HG03342 (cell line): ENCODE data around the gene CFAP46.

ENCODE experiments used
- ATAC-seq: cut with Tn5 transposase; IDR thresholded peaks from one replicate; pipeline ENCODE4 v1.9.1; 2021; ENCODE audit warnings: mild to moderate bottlenecking, moderate library complexity; ENCODE audit not compliant: unreplicated experiment

CFAP46 gene

DNA sequence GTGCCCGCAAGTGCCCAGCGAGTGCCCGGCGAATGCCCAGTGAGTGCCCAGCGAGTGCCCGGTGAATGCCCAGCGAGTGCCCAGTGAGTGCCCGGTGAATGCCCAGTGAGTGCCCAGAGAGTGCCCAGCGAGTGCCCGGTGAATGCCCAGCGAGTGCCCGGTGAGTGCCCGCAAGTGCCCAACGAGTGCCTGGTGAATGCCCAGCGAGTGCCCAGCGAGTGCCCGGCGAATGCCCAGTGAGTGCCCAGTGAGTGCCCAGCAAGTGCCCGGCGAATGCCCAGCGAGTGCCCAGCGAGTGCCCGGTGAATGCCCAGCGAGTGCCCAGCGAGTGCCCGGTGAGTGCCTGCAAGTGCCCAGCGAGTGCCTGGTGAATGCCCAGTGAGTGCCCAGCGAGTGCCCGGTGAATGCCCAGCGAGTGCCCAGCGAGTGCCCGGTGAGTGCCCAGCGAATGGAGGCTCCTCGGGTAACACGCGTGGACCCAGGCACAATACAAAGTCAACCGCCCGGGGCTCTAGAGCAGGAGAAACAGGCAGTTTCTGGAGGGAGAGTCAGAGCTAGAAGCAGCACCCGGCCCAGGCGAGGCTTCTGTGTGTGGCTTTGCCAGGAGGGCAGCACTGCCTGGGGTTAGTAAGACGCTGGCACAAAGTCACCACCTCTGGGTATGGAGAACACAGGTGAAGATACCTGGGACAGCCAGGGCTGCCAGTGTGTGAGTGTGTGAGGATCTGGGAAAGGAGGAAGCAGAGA lies 38.2 kb upstream of the CFAP46 start:
- no peak for ATAC-seq

DNA sequence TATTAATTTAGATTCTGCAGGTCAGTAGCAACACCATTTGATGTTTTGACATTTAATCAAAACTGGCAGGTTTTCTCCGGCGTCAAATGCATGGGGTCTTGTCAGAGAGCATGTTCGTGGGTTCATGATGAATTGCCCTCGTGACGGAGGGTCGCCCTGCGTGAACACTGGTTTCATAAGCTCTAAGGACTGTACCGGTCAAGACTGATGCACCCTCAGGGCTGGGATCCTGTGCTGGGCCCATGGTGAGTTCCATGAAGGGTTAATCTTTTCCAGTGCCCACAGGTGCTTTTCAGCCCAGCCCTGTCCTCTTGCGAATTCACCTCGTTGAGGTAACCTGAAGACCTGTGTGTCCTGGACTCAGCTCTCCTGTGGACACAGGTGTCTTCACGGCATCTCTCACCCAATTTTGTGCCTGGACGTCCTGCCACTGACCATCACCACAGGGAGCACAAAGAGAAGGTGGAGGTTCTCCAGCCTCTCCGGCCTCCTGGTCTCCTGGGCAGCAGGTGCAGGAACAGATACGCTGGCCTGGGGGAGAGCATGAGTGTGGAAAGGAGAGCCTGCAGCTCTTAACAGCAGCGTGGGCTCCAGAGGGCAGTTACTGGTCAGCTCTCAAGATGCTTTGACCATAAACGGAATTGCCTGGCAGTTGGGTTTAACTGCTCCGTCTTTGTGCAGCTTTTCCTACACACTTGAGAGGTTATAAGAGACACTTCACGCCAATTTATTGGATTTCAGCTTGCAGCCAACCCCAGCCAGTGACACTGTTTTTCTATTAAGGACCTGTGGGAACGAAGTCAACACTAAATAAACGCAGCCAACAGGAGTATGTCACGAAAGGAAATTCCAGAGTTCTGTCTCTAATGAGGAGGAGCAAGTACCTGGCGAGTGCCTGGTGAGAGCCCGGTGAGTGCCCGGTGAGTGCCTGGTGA lies 37.4 kb upstream of the CFAP46 start:
- ATAC-seq: no peak

DNA sequence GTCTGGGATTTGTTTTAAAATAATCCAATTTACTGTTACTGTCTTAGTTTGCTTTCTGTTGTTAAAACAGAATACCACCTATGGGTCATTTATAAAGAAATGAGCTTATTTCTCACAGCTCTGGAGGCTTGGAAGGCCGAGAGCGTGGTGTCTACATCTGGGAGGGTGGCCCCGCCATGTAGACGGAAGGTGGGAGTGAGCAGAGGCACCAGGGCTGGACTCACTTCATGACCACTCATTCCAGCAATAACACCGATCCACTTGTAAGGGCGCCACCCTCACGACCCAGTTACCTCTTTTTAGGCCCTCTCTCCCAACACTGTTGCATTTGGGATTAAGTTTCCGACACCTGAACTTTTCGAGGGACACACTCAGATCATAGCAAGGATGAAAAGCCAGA lies 36.2 kb upstream of the CFAP46 start:
- no peak for ATAC-seq

DNA sequence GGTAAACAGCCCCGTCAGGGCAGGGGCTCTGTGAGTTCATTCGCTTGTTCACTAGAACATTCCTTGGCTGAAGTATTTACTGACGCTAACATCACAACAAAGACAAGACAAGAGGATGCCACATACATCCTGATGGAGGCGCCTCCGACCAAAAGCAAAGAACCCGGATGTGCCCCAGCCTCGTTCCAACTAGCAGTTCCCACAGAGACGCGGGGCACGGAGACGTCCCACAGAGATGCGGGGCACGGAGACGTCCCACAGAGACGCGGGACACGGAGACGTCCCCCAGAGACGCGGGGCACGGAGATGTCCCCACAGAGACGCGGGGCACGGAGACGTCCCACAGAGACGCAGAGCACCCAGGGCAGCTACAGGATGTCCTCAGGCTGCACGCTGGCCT lies 35.4 kb upstream of the CFAP46 start:
- ATAC-seq: no peak

DNA sequence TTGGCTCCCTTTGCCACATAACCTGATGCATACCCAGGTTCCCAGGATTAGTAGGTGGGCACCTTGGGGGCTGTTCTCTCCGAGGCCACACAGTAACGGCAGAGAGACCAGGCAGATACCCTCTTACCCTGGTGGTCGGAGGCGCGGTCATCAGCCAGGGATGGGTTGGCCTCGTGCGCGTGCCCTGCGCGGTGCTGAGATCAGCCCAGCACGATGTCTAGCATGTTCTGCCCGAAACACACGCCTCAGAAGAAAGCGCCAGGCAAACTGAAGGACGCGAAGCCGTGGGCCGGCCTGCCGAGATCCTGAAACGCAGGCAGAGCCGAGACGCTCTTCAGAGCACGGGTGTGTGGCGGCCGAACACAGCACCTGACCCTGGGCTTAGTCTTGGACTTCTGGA lies 34.7 kb upstream of the CFAP46 start:
- ATAC-seq: no peak

DNA sequence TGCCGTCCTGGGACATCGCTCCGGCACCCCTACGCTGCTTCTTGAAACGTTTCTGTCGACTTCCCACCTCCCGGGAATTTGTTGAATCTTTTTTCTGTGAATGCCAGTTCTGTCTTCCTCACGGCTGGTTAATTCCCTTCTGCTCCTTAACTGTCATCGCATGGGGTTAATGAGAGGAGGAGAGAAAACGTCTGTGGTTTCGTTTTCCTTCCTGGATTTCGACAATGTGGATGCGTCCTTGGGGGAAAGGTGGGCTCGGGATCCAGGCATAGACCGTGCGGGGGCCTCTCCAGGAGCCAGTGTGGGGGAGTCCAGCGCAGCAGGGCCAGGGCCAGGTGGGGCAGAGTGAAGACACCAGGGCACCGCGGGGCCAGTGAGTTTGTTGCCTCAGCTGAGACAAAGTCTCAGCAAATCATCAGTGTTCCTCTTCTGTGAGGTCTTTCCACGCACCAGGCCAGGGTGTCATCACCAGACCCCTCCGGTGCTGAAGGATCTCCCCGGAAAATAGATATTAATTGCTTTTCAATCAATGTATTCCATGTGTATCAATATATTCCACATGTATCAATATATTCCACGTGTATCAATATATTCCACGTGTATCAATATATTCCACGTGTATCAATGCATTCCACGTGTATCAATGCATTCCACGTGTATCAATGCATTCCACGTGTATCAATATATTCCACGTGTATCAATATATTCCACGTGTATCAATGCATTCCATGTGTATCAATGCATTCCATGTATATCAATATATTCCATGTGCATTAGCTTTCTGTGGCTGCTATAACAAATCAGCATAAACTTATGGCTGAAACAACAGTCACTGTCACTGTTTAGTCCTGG lies 33.7 kb upstream of the CFAP46 start:
- no peak for ATAC-seq

DNA sequence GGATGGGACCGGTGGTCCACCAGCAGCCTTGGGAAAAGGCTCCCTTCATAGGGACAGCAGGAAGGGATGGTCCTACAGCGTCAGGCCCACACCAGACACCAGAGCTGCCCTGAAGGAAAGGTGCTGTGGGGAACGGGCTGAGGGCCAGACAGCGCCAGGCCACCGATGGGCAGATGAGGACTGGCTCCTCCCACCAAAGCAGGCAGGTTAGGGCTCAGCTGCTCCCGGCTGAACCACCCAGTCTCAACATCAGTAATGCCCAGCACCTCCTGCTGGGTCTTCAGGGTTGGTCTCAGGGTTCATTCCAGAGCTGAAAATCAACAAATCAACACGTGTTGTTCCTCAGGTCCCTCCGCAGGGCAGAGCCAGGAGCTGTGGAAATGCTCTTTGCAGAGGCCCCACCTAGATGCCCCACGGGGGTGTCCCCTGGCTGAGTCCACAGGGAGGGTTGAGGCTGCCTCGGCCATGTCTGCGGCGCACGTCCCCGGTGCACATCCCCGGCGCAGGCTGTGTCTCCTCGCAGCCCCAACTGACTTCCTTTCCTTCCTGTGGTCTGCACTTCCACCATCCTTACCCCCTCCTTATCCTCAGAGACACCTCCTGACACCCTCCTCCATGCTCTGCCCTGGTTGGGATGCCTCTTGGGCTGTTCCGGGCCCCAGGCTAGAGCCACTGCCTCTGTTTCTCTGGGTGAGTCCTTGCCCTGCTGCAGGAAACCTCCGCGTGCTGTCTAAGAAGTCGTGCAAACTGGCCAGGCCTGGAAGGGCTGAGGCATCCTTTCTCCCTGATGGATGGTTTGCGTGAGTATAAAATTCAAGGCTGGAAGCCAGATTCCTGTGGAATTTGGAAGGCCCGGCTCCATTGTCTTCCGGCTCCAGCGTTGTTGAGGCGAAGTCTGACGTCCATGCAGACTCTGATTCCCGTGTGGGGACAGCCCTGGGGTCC lies 32.8 kb upstream of the CFAP46 start:
- ATAC-seq: no peak

DNA sequence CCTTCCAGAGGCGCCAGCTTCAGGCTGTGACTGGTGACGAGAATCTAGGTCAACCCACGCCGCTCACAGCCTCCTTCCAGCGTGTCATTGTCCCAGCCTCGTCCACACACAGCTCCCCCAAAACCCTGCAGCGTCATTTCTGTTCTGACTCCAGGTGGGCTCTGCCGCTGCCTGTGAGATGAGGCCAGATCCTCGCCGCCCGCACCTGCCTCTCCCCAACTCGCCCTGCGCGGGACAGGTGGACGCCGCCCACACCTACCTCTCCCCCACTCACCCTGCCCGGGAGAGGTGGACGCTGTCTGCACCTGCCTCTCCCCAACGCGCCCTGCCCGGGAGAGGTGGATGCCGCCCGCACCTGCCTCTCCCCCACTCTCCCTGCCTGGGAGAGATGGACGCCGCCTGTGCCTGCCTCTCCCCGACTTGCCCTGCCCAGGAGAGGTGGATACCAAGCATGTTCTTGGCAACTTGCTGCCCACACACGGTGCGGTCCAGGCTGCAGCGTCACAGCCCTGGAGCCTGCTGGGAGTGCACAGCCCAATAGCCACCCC lies 32.0 kb upstream of the CFAP46 start:
- no peak for ATAC-seq

DNA sequence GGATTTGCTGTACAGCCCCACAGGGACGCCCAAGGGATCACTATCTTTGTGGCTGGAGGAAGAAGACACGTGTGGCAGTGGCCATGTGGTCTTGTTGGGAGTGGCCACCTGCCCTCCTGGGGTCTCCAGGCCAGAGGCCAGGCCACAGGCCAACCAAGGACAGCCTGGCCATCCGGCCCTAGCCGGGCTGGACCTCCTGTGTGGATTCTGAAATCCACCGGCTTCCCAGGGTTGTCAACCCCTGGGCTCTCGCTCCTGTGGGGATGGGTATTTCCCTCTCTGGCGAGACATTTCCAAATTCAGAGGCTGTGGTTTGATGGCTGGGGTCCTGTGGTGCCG lies 31.5 kb upstream of the CFAP46 start:
- no peak for ATAC-seq

DNA sequence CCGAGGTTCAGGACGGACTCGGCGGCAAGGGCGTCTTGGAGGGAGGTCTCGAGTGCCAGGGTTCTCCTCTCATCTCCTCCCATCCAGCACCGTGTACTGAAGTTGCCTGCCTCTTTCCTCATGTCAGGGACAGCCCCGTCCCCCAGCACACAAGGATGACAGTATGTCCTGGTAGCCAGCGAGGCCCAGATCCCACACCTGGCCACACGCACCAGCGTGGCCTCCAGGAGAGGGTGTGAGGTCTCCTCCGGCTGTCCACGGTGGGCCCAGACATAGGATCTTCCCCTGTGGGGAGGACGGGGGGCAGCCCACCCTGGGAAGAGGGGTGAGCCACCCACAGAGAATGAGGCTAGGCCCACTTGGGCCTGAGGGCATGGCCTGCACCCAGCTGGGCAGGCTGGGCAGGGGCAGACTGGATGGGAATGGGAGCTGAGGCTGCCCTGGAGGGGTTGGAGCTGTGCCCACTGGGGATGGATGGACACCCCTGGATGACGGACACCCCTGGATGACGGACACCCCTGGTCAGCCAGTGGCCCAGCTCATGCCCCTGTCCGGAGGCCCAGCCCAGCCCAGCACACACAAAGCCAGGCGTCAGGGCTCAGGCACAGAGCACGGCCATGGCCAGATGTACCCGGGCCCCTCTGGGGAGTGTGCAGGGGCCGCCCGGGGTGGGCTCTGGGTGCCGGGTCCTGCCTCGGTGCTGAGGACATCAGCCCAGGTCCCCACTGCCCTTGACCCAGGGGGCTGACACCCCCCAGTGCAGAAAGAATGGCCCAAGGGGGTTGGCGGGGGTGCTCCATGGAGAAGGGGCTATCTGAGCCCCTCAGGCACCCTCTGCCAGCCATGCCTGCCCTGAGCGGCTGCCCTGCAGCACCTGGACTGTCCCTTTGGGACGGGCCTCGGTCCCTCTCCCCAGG lies 30.9 kb upstream of the CFAP46 start:
- no peak for ATAC-seq

DNA sequence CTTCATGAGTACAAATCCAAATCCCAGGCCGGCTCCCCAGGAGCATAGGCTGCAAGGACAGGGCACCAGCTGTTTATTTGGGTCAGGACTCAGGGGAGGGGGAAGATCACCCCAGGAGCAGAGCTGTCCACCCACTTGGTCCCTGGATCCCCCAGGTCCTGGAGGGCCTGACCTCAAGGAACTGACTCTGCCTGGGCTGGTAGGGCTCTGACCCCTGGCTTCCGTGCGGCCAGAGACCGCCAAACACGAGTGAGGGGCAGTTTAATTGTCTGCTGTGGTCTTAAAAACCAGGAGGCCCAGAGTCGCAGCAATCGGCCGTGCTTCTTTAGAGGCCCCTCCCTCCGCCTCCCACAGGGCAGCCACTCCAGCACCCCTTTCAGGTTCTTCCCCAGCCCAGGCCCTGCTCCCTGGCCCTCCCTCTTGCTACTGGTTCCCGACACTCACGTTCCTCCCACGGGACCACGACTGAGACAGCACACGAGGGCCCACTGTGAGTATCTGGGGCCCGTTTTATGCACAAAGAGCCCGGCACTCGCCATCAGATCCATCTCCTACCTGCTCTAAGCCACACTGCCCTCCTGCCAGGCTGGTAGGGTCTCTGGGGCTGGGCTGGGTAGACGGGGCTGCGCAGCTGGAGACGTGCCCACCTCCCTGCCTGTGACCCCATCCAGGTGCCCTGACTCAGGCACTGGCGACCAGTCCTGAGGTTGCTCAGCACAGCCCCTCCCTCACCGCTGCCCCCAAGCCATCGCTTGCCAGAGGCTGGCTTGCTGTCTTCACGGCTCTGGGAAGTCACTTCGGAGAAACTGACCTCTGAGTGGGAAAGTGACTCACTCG lies 30.0 kb upstream of the CFAP46 start:
- ATAC-seq: no peak

DNA sequence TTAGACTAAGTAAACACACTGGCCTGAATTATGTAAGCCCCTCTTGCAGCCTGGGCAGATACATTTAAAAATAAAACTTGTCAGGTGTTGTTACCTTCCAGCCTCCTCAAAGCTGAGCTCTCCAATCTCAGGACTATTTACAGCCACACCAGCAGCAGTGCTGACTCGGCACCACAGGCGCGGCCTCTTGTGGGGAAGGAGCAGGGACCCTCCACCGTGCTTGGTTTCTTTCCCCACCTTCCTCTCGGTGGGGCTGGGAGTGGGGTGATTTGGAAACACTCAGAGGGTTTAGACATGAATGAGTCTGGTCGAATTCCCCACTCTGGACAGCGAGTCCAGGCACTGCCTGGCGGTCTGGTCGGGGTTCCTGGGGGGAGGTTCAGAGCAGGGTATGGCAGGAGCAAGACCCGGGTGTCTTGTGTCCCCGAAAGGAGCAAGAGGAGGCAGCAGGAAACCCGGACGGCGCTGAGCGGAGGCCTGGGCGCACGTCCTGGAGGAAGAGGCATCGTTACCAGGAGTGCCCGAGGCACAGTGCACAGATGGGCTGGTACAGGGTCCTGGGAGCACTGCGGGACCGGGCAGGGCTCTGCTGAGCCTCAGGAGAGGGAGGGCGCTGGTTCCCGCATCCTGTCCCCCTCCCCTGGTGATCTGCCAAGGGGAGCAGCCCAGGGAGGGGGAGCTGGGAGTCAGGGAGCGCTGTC lies 29.2 kb upstream of the CFAP46 start:
- ATAC-seq: no peak

DNA sequence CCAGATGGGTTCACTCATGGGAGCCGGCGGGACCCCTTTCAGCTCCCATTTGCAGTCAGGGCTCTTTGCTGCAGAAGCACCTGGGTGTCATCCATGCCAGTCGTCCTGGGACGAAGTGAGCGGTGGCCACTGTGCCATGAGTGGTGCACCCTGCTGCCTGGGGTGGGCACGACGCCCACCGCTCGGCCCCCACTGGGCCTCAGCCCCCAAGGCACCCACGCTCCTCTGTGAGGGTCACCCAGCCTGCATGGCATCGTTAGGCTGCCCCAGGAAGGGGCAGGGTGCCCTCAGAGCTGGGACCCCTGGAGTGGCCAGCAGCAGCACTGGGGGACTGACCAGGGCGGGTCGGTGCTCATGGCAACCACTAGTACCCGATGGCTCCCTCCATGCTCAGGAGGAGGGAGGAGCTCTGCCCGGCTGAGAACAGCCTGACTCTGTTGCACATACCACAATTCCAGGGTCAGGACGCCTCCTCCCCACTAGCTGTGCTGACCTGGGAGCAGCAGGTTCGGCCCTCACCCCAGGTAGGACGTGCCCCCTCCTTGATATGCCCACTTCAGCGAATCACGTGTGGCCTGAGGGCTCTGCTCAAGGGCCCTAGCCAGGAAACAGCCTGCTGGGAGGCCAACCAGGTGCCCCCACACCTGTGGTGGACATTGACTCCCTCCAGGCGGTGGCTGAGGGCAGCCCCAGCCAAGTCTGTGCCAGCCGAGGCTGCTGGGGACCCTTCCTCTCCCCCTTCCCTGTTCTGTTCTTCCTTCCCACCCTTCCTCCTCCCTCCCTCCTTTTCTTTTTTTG lies 28.5 kb upstream of the CFAP46 start:
- ATAC-seq: no peak

DNA sequence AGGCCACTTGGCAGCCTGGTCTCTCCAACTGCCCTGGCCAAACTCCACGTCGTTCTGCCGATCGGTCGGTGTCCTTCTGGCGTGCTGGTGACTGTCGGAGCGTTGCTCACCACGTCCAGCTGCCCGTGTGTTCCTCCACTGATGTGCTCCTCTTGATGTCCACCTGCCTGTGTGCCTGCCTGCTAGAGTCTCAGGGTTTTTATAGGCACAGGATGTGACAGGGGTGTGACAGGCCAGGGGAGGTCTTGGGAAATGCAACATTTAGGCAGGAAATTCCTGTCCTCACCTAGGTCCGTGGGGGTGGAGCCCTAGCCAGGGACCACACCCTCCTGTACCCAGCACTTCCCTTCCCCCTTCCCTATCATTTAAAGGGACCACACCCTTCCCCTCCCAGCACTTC lies 25.2 kb upstream of the CFAP46 start:
- ATAC-seq: no peak

DNA sequence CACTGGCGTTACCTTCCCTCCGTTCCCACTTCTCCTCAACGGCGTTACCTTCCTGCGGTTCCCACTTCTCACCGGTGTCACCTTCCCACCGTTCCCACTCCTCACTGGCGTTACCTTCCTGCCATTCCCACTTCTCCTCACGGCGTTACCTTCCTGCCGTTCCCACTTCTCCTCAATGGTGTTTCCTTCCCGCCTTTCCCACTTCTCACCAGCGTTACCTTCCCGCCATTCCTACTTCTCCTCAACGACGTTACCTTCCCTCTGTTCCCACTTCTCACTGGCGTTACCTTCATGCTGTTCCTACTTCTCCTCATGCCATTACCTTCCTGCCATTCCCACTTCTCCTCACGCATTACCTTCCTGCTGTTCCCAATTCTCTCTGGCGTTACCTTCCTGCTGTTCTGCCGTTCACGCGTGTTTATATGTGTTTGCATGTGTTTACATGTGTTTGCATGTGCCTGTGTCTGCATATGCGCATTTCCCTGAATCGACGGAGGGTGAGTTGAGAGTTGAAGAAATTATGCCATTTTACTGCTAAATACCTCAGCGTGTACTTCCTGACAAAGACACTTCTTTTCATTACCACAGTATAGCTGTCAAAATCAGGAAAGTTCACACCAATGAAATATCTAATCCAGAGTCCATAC lies 23.2 kb upstream of the CFAP46 start:
- no peak for ATAC-seq
